ENCODE results near the gene ENPP7. TPM values are rescaled to one million over a fixed set of nuclear protein-coding genes. Genes with fewer than 3 reads are reported as not detected.

The ENPP7 gene
- polyA plus RNA-seq, 3 donors, result not detected

DNA sequence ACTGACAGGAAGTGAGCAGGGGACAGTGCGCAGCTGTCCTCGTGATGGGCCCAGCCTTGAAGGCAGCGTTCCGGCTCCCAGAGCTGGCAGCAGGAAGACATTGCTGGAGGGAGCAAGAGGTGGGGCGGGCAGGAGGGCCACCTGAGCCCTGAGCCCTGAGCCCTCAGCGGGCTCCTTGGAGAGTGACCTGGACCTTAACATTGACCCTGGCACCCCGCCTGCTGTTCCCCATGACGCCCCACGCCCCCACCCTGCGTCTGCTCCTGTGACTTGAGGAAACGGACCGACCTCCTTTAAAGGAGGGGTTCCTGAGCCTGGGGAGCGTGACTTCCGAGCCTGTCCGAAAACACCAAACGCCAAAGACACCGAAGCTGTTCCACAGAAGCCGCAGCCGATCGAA is 25.1 kb upstream of the ENPP7 start:
- H3K4me3 Mint-ChIP-seq, result no peak overlapping the region
- intact Hi-C loops (cut with micrococcal nuclease), result no loop called here
- no peaks in the 10 kb centered on the region for H3K4me1 ChIP-seq (ENCODE audit: control insufficient read depth in 1 of 2, insufficient read depth in 2 of 2, low read length in 2 of 2)
- no peak overlapping the region for H2AFZ ChIP-seq (ENCODE audit: insufficient read depth, low read depth, low read length, poor library complexity, severe bottlenecking)
- H3K27ac Mint-ChIP-seq, result no peak overlapping the region
- TF ChIP-seq, protein P1, sequence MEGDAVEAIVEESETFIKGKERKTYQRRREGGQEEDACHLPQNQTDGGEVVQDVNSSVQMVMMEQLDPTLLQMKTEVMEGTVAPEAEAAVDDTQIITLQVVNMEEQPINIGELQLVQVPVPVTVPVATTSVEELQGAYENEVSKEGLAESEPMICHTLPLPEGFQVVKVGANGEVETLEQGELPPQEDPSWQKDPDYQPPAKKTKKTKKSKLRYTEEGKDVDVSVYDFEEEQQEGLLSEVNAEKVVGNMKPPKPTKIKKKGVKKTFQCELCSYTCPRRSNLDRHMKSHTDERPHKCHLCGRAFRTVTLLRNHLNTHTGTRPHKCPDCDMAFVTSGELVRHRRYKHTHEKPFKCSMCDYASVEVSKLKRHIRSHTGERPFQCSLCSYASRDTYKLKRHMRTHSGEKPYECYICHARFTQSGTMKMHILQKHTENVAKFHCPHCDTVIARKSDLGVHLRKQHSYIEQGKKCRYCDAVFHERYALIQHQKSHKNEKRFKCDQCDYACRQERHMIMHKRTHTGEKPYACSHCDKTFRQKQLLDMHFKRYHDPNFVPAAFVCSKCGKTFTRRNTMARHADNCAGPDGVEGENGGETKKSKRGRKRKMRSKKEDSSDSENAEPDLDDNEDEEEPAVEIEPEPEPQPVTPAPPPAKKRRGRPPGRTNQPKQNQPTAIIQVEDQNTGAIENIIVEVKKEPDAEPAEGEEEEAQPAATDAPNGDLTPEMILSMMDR (IDR thresholded peaks at IDR 0.05), result no peak
- H3K9me3 ChIP-seq (replicated peaks in 1 of 2; ENCODE audit: control insufficient read depth in 1 of 2, insufficient read depth in 1 of 2, low read length in 2 of 2), result no peaks in the 10 kb centered on the region
- peaks cover 0 to 3% (median 0%) of the 10 kb centered on the region in 7 donors for H3K9me3 Mint-ChIP-seq
- no peak overlapping the region for H3K4me3 ChIP-seq (replicated peaks in 1 of 3; ENCODE audit: low read depth in 2 of 3, low read length in 3 of 3)
- no peaks in the 10 kb centered on the region for H3K36me3 ChIP-seq (replicated peaks in 1 of 2; ENCODE audit: control insufficient read depth in 1 of 2, insufficient read depth in 2 of 2, low read length in 2 of 2)
- no peak overlapping the region for H3K27ac ChIP-seq (ENCODE audit: low read depth in 1 of 2, low read length in 2 of 2)
- WGBS (ENCODE audit: insufficient coverage), result 71% methylated on average over 20 of the region's 20 CpGs
- no peaks in the 10 kb centered on the region for H4K20me1 ChIP-seq (ENCODE audit: insufficient read depth, low read length)
- H3K27me3 Mint-ChIP-seq (ENCODE audit: low read depth in 3 of 3), result peaks cover 6 to 21% (median 13%) of the 10 kb centered on the region in 3 donors
- H3K4me2 ChIP-seq (replicated peaks; ENCODE audit: extremely low read depth, low read length, poor library complexity, severe bottlenecking), result no peak overlapping the region
- H3K27me3 ChIP-seq (ENCODE audit: control insufficient read depth in 2 of 2, insufficient read depth in 2 of 2, low read length in 2 of 2), result no peaks in the 10 kb centered on the region
- H3K79me2 ChIP-seq (ENCODE audit: insufficient read depth, low read length), result no peaks in the 10 kb centered on the region
- no peaks in the 10 kb centered on the region for H3K36me3 Mint-ChIP-seq
- DNase-seq, result no peak
- peaks cover 6% of the 10 kb centered on the region for H3K4me1 Mint-ChIP-seq
- H3K9ac ChIP-seq (ENCODE audit: insufficient read depth, low read length, poor library complexity, severe bottlenecking), result no peak overlapping the region

DNA sequence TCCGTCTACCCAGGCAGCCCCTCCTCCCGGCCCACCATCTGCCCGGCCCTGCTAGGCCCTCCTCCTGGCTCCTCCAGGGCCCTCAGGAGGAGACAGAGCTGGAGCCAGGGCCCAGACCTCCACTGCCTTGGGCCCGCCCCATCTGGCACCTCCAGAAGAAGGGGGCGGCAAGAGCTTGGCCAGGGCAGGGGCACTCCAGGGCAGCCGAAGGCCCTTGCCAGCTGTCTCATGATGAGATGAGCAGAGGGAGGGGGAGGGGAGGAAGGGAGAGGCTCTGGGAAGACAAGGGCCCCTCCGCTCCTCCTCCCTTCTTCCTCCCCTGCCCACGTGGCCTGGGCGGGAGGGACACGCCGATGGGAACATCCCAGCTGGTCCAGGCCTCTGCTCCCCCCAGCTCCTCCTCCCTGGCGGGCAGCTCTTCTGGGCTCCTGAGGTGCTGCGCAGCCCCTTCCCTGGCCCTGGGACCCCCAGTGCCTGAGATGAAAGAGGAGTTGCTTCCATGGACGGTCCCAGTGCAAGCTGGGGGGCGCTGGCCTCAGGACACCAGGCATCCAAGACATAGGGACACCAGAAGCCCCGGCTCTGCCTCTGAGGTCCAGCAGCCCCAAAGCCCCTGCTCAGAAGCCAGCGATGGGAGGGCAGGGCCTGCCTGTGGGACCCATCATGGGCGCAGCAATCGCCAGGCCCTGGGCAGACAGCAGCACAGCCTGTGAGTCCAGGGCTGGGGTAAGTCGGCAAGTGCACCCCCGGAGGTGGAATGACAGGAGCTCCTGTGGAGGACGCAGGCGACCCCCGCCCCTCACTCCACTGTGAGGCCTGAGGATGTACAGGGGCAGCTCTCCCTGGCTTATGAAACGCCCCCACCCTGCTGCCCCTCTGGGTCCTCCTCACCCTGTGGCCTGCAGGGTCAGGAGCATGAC is 23.6 kb upstream of the ENPP7 start:
- Histone ChIP-seq H3K9me3 (replicated peaks in 1 of 2; ENCODE audit: control insufficient read depth in 1 of 2, insufficient read depth in 1 of 2, low read length in 2 of 2) (no peaks in the 10 kb centered on the region), H3K4me3 (replicated peaks in 1 of 3; ENCODE audit: low read depth in 2 of 3, low read length in 3 of 3) (no peak overlapping the region), H4K20me1 (ENCODE audit: insufficient read depth, low read length) (no peaks in the 10 kb centered on the region), H2AFZ (ENCODE audit: insufficient read depth, low read depth, low read length, poor library complexity, severe bottlenecking) (no peak overlapping the region), H3K4me2 (replicated peaks; ENCODE audit: extremely low read depth, low read length, poor library complexity, severe bottlenecking) (no peak overlapping the region), H3K9ac (ENCODE audit: insufficient read depth, low read length, poor library complexity, severe bottlenecking) (no peak overlapping the region), H3K36me3 (replicated peaks in 1 of 2; ENCODE audit: control insufficient read depth in 1 of 2, insufficient read depth in 2 of 2, low read length in 2 of 2) (no peaks in the 10 kb centered on the region), H3K27ac (ENCODE audit: low read depth in 1 of 2, low read length in 2 of 2) (no peak overlapping the region), H3K79me2 (ENCODE audit: insufficient read depth, low read length) (no peaks in the 10 kb centered on the region), H3K4me1 (ENCODE audit: control insufficient read depth in 1 of 2, insufficient read depth in 2 of 2, low read length in 2 of 2) (no peaks in the 10 kb centered on the region), H3K27me3 (ENCODE audit: control insufficient read depth in 2 of 2, insufficient read depth in 2 of 2, low read length in 2 of 2) (no peaks in the 10 kb centered on the region)
- Mint-ChIP-seq H3K36me3 (no peaks in the 10 kb centered on the region), H3K4me1 (peaks cover 6% of the 10 kb centered on the region), H3K27me3 (ENCODE audit: low read depth in 3 of 3) (peaks cover 6 to 23% (median 10%) of the 10 kb centered on the region in 3 donors), H3K27ac (no peak overlapping the region), H3K9me3 (peaks cover 0 to 3% (median 0%) of the 10 kb centered on the region in 7 donors), H3K4me3 (no peak overlapping the region)
- WGBS (ENCODE audit: insufficient coverage), result 73% methylated on average over 19 of the region's 25 CpGs
- no peak for DNase-seq
- TF ChIP-seq, protein P1 (IDR thresholded peaks at IDR 0.05), result no peak
- intact Hi-C loops (cut with micrococcal nuclease), result no loop called here
